GM12878 (cell line): ENCODE data around the gene ACVR1B.

Experiments used
- BACH1 ChIP-seq: fragments of 450-650 bp; IDR thresholded peaks from 2 replicates; pipeline ENCODE4 v1.6.1; 2017; ENCODE audit warnings: mild to moderate bottlenecking, borderline replicate concordance
- POLR2A ChIP-seq: IDR thresholded peaks from 2 replicates; pipeline ENCODE4 v1.6.1; 2011; ENCODE audit warnings: low read depth, mild to moderate bottlenecking, low read length
- RFX5 ChIP-seq: IDR thresholded peaks from 2 replicates; pipeline ENCODE4 v1.6.1; 2011; ENCODE audit warnings: low read depth, low read length, improper control_type of control experiment
- SMAD1 ChIP-seq: fragments of 450-650 bp; IDR thresholded peaks from 2 replicates; pipeline ENCODE4 v1.6.1; 2018; ENCODE audit warnings: mild to moderate bottlenecking, low read depth; ENCODE audit not compliant: partially characterized antibody
- ZNF24 ChIP-seq: fragments of 450-650 bp; IDR thresholded peaks from 2 replicates; pipeline ENCODE4 v1.6.1; 2017; ENCODE audit warnings: antibody characterized with exemption, mild to moderate bottlenecking
- TF ChIP-seq, protein P1 (sequence below): fragments of 450-650 bp; IDR thresholded peaks from 2 replicates; pipeline ENCODE4 v1.6.1; 2017; ENCODE audit warnings: mild to moderate bottlenecking, moderate library complexity
- TF ChIP-seq, protein P2 (sequence below): IDR thresholded peaks from 2 replicates; pipeline ENCODE4 v1.6.1; 2012; ENCODE audit warnings: low read depth, low read length, improper control_type of control experiment

DNA sequence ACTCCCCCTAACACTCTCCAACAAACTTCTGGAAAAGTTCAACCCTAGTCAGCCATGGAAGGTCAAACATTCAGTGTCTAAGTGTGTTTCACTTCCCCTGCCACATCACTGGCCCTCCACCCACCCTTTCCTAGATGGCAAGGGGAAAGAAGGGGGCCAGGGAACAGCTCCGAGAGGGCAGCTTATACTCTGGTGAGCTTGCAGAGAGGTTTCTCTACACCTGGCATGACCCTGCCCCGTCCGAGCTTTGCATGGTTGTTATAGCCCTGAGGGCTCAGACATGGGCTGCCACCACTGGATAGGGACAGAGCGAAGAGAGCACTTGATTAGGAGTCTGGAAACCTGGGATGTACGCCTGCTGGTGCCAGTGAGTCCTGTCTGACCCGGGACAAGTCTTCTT, 40.2 kb upstream of the ACVR1B start:
- TF ChIP-seq, protein P1, sequence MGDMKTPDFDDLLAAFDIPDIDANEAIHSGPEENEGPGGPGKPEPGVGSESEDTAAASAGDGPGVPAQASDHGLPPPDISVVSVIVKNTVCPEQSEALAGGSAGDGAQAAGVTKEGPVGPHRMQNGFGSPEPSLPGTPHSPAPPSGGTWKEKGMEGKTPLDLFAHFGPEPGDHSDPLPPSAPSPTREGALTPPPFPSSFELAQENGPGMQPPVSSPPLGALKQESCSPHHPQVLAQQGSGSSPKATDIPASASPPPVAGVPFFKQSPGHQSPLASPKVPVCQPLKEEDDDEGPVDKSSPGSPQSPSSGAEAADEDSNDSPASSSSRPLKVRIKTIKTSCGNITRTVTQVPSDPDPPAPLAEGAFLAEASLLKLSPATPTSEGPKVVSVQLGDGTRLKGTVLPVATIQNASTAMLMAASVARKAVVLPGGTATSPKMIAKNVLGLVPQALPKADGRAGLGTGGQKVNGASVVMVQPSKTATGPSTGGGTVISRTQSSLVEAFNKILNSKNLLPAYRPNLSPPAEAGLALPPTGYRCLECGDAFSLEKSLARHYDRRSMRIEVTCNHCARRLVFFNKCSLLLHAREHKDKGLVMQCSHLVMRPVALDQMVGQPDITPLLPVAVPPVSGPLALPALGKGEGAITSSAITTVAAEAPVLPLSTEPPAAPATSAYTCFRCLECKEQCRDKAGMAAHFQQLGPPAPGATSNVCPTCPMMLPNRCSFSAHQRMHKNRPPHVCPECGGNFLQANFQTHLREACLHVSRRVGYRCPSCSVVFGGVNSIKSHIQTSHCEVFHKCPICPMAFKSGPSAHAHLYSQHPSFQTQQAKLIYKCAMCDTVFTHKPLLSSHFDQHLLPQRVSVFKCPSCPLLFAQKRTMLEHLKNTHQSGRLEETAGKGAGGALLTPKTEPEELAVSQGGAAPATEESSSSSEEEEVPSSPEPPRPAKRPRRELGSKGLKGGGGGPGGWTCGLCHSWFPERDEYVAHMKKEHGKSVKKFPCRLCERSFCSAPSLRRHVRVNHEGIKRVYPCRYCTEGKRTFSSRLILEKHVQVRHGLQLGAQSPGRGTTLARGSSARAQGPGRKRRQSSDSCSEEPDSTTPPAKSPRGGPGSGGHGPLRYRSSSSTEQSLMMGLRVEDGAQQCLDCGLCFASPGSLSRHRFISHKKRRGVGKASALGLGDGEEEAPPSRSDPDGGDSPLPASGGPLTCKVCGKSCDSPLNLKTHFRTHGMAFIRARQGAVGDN, result no peak
- TF ChIP-seq ZNF24, result no peak
- no peak for TF ChIP-seq POLR2A
- TF ChIP-seq RFX5, result no peak
- no peak for TF ChIP-seq SMAD1
- no peak for TF ChIP-seq BACH1
- TF ChIP-seq, protein P2, sequence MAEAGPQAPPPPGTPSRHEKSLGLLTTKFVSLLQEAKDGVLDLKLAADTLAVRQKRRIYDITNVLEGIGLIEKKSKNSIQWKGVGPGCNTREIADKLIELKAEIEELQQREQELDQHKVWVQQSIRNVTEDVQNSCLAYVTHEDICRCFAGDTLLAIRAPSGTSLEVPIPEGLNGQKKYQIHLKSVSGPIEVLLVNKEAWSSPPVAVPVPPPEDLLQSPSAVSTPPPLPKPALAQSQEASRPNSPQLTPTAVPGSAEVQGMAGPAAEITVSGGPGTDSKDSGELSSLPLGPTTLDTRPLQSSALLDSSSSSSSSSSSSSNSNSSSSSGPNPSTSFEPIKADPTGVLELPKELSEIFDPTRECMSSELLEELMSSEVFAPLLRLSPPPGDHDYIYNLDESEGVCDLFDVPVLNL, result no peak
